ENCODE results near the gene CDH23. TPM values are rescaled to one million over a fixed set of nuclear protein-coding genes. Genes with fewer than 3 reads are reported as not detected.

CDH23 gene
- total RNA-seq, 1 experiment from 2014 or later = 2.9 TPM

DNA sequence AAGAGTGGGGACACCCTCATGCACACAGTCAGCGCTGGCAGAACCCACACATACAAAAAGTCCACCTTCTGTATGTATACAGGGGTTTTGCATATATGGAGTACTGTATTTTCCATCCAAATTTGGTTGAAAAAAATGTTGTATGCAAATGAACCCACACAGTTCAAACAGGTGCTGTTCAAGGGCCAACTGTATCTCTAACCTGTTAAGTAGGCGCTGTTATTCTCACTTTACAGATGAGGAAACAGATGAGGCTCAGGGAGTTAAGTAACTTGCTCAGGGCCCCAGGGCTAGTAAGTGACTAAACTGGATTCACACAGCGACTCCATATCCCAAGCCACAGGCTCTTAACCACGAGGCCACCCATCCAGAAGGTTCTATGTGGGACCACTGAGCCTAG, 252.9 kb downstream of the CDH23 start (continued):
- TF ChIP-seq, protein P1, sequence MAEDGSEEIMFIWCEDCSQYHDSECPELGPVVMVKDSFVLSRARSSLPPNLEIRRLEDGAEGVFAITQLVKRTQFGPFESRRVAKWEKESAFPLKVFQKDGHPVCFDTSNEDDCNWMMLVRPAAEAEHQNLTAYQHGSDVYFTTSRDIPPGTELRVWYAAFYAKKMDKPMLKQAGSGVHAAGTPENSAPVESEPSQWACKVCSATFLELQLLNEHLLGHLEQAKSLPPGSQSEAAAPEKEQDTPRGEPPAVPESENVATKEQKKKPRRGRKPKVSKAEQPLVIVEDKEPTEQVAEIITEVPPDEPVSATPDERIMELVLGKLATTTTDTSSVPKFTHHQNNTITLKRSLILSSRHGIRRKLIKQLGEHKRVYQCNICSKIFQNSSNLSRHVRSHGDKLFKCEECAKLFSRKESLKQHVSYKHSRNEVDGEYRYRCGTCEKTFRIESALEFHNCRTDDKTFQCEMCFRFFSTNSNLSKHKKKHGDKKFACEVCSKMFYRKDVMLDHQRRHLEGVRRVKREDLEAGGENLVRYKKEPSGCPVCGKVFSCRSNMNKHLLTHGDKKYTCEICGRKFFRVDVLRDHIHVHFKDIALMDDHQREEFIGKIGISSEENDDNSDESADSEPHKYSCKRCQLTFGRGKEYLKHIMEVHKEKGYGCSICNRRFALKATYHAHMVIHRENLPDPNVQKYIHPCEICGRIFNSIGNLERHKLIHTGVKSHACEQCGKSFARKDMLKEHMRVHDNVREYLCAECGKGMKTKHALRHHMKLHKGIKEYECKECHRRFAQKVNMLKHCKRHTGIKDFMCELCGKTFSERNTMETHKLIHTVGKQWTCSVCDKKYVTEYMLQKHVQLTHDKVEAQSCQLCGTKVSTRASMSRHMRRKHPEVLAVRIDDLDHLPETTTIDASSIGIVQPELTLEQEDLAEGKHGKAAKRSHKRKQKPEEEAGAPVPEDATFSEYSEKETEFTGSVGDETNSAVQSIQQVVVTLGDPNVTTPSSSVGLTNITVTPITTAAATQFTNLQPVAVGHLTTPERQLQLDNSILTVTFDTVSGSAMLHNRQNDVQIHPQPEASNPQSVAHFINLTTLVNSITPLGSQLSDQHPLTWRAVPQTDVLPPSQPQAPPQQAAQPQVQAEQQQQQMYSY (CRISPR knock-in tag; IDR thresholded peaks at IDR 0.05) = no peak

DNA sequence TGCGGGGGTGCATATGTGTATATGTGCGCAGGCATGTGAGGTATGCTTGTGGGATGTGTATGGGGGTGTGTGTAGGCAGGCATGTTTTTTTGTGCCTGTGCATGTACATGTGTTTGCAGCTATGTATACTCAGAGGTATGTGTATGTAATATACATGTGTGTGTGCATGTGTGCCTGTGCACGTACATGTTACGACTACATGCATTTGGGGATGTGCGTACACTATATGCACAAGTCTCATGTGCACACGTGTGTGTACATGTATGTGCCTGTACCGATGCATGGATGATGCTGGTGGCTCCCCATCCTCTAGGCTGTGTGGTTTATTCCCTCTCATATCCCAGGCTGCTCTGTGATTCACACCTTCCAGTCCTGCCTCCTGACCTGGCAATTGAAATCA, 253.7 kb downstream of the CDH23 start:
- no peak overlapping the region for H3K4me3 Mint-ChIP-seq
- H3K9me3 Mint-ChIP-seq = no peaks in the 10 kb centered on the region
- DNase-seq (ENCODE audit: low spot score) (no peak), ATAC-seq (no peak)
- H3K27ac Mint-ChIP-seq = no peak overlapping the region
- TF ChIP-seq IRF2 (CRISPR knock-in tag; IDR thresholded peaks at IDR 0.05; ENCODE audit: borderline replicate concordance, low read depth) (no peak), FOXP1 (CRISPR knock-in tag; IDR thresholded peaks at IDR 0.05; ENCODE audit: borderline replicate concordance) (no peak), ELF4 (CRISPR knock-in tag; IDR thresholded peaks at IDR 0.05; ENCODE audit: low read depth) (no peak)
- TF ChIP-seq, protein P2, sequence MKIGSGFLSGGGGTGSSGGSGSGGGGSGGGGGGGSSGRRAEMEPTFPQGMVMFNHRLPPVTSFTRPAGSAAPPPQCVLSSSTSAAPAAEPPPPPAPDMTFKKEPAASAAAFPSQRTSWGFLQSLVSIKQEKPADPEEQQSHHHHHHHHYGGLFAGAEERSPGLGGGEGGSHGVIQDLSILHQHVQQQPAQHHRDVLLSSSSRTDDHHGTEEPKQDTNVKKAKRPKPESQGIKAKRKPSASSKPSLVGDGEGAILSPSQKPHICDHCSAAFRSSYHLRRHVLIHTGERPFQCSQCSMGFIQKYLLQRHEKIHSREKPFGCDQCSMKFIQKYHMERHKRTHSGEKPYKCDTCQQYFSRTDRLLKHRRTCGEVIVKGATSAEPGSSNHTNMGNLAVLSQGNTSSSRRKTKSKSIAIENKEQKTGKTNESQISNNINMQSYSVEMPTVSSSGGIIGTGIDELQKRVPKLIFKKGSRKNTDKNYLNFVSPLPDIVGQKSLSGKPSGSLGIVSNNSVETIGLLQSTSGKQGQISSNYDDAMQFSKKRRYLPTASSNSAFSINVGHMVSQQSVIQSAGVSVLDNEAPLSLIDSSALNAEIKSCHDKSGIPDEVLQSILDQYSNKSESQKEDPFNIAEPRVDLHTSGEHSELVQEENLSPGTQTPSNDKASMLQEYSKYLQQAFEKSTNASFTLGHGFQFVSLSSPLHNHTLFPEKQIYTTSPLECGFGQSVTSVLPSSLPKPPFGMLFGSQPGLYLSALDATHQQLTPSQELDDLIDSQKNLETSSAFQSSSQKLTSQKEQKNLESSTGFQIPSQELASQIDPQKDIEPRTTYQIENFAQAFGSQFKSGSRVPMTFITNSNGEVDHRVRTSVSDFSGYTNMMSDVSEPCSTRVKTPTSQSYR (CRISPR knock-in tag; IDR thresholded peaks at IDR 0.05) = no peak
- TF ChIP-seq, protein P3, sequence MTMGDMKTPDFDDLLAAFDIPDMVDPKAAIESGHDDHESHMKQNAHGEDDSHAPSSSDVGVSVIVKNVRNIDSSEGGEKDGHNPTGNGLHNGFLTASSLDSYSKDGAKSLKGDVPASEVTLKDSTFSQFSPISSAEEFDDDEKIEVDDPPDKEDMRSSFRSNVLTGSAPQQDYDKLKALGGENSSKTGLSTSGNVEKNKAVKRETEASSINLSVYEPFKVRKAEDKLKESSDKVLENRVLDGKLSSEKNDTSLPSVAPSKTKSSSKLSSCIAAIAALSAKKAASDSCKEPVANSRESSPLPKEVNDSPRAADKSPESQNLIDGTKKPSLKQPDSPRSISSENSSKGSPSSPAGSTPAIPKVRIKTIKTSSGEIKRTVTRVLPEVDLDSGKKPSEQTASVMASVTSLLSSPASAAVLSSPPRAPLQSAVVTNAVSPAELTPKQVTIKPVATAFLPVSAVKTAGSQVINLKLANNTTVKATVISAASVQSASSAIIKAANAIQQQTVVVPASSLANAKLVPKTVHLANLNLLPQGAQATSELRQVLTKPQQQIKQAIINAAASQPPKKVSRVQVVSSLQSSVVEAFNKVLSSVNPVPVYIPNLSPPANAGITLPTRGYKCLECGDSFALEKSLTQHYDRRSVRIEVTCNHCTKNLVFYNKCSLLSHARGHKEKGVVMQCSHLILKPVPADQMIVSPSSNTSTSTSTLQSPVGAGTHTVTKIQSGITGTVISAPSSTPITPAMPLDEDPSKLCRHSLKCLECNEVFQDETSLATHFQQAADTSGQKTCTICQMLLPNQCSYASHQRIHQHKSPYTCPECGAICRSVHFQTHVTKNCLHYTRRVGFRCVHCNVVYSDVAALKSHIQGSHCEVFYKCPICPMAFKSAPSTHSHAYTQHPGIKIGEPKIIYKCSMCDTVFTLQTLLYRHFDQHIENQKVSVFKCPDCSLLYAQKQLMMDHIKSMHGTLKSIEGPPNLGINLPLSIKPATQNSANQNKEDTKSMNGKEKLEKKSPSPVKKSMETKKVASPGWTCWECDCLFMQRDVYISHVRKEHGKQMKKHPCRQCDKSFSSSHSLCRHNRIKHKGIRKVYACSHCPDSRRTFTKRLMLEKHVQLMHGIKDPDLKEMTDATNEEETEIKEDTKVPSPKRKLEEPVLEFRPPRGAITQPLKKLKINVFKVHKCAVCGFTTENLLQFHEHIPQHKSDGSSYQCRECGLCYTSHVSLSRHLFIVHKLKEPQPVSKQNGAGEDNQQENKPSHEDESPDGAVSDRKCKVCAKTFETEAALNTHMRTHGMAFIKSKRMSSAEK (CRISPR knock-in tag; IDR thresholded peaks at IDR 0.05; ENCODE audit: borderline replicate concordance) = no peak
- no peaks in the 10 kb centered on the region for H3K36me3 Mint-ChIP-seq
- peaks cover 41% of the 10 kb centered on the region for H3K4me1 Mint-ChIP-seq
- ChIA-PET CTCF (interaction anchor here (0.7 to 7.1 kb wide), 2 partner anchors 46 to 58 kb away, joined by 3 to 49 read pairs; no protein-coding TSS in a partner anchor), POLR2A (no interaction called here)
- H3K27me3 Mint-ChIP-seq (ENCODE audit: low read depth) = peaks cover 22% of the 10 kb centered on the region

DNA sequence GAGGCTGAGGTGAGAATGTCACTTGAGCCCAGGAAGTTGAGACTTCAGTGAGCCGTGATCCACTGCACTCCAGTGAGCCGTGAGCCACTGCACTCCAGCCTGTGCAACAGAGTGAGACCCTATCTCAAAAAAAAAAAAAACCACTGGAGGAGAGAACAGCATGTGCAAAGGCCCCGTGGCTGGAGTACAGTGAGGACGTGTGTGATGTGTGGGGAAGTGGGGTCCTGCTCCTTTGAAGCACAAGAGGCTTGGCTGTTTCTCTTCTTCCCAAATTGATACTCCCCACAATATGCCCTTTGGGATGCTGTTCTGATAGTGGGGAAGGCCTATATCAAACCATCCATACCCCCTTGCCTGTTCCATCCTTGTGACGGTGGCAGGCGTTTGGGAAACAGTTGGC, 254.7 kb downstream of the CDH23 start:
- Mint-ChIP-seq H3K9me3 (no peaks in the 10 kb centered on the region), H3K27ac (no peak overlapping the region), H3K4me1 (peaks cover 51% of the 10 kb centered on the region), H3K27me3 (ENCODE audit: low read depth) (peaks cover 33% of the 10 kb centered on the region), H3K36me3 (no peaks in the 10 kb centered on the region), H3K4me3 (no peak overlapping the region)
- ChIA-PET CTCF (interaction anchor here (1.2 to 2.1 kb wide), 3 partner anchors 34 to 122 kb away, joined by 3 to 7 read pairs (median 3); partner anchors contain the start of gene VSIR), POLR2A (no interaction called here)
- ATAC-seq (no peak), DNase-seq (ENCODE audit: low spot score) (no peak)
- TF ChIP-seq HMGA2 (CRISPR knock-in tag; IDR thresholded peaks at IDR 0.05) = no peak
- no peak for TF ChIP-seq EMX1 (CRISPR knock-in tag; IDR thresholded peaks at IDR 0.05)
- no peak for TF ChIP-seq ZNF671 (CRISPR knock-in tag; IDR thresholded peaks at IDR 0.05)
- TF ChIP-seq NFE2L1 (CRISPR knock-in tag; IDR thresholded peaks at IDR 0.05) = no peak
- TF ChIP-seq, protein P4, sequence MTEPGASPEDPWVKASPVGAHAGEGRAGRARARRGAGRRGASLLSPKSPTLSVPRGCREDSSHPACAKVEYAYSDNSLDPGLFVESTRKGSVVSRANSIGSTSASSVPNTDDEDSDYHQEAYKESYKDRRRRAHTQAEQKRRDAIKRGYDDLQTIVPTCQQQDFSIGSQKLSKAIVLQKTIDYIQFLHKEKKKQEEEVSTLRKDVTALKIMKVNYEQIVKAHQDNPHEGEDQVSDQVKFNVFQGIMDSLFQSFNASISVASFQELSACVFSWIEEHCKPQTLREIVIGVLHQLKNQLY (CRISPR knock-in tag; IDR thresholded peaks at IDR 0.05) = no peak
- TF ChIP-seq, protein P5, sequence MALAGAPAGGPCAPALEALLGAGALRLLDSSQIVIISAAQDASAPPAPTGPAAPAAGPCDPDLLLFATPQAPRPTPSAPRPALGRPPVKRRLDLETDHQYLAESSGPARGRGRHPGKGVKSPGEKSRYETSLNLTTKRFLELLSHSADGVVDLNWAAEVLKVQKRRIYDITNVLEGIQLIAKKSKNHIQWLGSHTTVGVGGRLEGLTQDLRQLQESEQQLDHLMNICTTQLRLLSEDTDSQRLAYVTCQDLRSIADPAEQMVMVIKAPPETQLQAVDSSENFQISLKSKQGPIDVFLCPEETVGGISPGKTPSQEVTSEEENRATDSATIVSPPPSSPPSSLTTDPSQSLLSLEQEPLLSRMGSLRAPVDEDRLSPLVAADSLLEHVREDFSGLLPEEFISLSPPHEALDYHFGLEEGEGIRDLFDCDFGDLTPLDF (CRISPR knock-in tag; IDR thresholded peaks at IDR 0.05) = no peak
- TF ChIP-seq, protein P6, sequence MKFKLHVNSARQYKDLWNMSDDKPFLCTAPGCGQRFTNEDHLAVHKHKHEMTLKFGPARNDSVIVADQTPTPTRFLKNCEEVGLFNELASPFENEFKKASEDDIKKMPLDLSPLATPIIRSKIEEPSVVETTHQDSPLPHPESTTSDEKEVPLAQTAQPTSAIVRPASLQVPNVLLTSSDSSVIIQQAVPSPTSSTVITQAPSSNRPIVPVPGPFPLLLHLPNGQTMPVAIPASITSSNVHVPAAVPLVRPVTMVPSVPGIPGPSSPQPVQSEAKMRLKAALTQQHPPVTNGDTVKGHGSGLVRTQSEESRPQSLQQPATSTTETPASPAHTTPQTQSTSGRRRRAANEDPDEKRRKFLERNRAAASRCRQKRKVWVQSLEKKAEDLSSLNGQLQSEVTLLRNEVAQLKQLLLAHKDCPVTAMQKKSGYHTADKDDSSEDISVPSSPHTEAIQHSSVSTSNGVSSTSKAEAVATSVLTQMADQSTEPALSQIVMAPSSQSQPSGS (CRISPR knock-in tag; IDR thresholded peaks at IDR 0.05; ENCODE audit: borderline replicate concordance, low read depth) = no peak
- no peak for TF ChIP-seq RELA (CRISPR knock-in tag; IDR thresholded peaks at IDR 0.05; ENCODE audit: borderline replicate concordance)
- TF ChIP-seq, protein P7, sequence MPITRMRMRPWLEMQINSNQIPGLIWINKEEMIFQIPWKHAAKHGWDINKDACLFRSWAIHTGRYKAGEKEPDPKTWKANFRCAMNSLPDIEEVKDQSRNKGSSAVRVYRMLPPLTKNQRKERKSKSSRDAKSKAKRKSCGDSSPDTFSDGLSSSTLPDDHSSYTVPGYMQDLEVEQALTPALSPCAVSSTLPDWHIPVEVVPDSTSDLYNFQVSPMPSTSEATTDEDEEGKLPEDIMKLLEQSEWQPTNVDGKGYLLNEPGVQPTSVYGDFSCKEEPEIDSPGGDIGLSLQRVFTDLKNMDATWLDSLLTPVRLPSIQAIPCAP (CRISPR knock-in tag; IDR thresholded peaks at IDR 0.05) = no peak
- no peak for TF ChIP-seq CREM (CRISPR knock-in tag; IDR thresholded peaks at IDR 0.05)

Data from WTC11 (cell line).